ENCODE measurements around the gene PPT2.

The PPT2 gene

DNA sequence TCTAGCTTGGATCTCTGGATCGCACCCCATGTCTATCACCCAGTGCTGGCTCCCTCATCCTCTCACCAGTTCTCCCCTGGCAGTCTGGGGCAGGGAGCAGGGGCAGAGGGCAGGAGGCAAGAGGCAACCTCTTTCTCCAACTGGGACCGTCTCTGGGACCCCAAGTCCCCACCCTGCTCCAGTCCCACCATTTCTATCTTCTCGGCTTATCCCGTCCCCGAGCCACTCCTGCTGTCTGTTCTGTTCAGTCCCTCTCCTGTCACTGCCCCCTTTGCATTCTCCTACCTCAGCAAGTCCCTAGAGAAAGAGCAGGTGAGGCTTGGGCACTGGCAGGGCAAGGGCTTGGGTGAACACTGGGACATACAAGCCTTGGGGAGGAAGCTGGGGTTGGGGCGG is 44.2 kb upstream of the PPT2 start:
- in situ Hi-C loops (cut with MboI; ENCODE audit: low sequenced_read_pairs, unreplicated experiment): no loop called here
- TF ChIP-seq, protein P1, sequence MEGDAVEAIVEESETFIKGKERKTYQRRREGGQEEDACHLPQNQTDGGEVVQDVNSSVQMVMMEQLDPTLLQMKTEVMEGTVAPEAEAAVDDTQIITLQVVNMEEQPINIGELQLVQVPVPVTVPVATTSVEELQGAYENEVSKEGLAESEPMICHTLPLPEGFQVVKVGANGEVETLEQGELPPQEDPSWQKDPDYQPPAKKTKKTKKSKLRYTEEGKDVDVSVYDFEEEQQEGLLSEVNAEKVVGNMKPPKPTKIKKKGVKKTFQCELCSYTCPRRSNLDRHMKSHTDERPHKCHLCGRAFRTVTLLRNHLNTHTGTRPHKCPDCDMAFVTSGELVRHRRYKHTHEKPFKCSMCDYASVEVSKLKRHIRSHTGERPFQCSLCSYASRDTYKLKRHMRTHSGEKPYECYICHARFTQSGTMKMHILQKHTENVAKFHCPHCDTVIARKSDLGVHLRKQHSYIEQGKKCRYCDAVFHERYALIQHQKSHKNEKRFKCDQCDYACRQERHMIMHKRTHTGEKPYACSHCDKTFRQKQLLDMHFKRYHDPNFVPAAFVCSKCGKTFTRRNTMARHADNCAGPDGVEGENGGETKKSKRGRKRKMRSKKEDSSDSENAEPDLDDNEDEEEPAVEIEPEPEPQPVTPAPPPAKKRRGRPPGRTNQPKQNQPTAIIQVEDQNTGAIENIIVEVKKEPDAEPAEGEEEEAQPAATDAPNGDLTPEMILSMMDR (IDR thresholded peaks at IDR 0.05; ENCODE audit: borderline replicate concordance, control extremely low read depth, extremely low read depth, insufficient read depth, missing control alignments): no peak

DNA sequence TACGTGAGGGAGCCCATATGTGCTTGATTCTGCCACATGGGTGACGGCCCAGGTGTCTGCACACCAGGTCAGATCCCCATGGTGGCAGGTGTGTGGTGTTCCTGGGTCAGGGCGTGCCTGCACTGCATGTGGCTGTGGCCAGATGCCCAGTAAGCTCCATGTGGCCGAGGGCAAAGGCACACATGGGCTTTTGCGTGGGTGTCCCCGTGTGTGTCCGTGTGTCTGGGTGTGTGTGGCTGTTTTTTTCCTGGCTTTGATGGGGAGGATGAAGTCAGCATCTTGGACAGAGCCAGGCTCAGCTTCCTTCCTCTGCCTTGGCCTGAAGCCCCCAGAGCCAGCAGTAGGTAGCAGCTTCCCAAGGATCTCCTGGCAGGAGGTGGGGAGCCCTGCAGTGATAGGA is 43.3 kb upstream of the PPT2 start:
- in situ Hi-C loops (cut with MboI; ENCODE audit: low sequenced_read_pairs, unreplicated experiment): no loop called here
- TF ChIP-seq, protein P1 (IDR thresholded peaks at IDR 0.05; ENCODE audit: borderline replicate concordance, control extremely low read depth, extremely low read depth, insufficient read depth, missing control alignments): no peak

More for the DNA sequence above, 44.2 kb upstream of the PPT2 start:
- DNase-seq (ENCODE audit: low spot score): no peak

DNA sequence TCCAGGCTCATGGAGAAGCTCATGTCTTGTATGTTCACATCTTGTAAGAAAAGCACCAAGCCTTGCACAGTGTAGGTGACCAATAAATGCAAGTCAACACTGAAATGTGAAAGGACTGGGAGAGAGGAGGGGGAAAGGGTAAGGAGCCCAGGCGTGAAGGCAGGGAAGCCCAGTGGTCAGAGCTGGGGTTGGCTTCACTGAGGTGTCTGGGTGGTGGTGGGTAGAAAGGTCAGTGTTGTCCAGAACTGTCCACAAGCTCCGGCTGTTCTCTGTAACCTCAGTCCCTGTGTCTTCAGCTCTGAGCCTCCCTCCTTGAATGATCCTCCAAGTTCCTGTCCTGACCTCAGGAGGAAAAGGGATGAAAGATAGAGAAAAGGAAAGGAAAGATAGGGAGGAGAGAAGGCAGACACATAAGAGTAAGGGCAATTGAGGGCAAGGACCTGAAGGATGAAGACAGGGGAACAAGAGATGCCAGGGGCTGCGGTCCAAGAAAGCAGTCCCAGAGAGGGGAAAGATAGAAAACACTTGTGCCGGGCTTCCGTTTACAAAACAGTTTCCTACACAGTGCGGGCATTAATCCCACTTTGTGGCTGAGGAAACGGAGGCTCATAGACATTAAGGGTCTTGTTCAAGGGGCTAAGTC is 42.4 kb upstream of the PPT2 start:
- in situ Hi-C loops (cut with MboI; ENCODE audit: low sequenced_read_pairs, unreplicated experiment): no loop called here
- TF ChIP-seq, protein P1 (IDR thresholded peaks at IDR 0.05; ENCODE audit: borderline replicate concordance, control extremely low read depth, extremely low read depth, insufficient read depth, missing control alignments): no peak
- no peak for DNase-seq (ENCODE audit: low spot score)

More for the DNA sequence above, 43.3 kb upstream of the PPT2 start:
- no peak for DNase-seq (ENCODE audit: low spot score)

DNA sequence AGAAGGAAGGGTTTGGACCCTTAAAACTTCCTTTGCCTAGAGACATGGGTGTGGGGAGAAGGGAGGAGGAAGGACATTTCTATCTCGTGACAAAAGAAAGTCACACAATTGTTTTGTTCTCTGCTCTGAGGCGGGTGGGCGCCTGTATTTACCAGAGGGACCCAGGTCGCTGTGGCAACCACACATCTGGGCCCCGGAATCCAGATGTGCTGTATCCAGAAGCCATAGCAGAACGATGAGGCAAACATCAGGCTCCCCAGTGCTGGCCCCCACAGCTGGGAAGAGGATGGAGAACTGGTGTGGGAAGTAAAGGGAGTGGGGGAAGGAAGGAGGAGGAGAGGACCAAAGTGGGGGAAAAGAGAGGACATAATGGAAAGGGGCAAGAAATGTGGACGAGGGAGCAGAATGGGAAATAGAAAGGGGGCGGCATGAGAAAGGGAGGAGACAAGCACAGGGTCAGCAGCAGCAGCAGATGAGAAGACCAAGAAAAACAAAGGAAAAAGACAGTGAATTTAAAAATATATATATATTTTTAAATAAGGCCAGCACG is 41.4 kb upstream of the PPT2 start:
- TF ChIP-seq, protein P1 (IDR thresholded peaks at IDR 0.05; ENCODE audit: borderline replicate concordance, control extremely low read depth, extremely low read depth, insufficient read depth, missing control alignments): no peak
- in situ Hi-C loops (cut with MboI; ENCODE audit: low sequenced_read_pairs, unreplicated experiment): no loop called here
- no peak for DNase-seq (ENCODE audit: low spot score)

DNA sequence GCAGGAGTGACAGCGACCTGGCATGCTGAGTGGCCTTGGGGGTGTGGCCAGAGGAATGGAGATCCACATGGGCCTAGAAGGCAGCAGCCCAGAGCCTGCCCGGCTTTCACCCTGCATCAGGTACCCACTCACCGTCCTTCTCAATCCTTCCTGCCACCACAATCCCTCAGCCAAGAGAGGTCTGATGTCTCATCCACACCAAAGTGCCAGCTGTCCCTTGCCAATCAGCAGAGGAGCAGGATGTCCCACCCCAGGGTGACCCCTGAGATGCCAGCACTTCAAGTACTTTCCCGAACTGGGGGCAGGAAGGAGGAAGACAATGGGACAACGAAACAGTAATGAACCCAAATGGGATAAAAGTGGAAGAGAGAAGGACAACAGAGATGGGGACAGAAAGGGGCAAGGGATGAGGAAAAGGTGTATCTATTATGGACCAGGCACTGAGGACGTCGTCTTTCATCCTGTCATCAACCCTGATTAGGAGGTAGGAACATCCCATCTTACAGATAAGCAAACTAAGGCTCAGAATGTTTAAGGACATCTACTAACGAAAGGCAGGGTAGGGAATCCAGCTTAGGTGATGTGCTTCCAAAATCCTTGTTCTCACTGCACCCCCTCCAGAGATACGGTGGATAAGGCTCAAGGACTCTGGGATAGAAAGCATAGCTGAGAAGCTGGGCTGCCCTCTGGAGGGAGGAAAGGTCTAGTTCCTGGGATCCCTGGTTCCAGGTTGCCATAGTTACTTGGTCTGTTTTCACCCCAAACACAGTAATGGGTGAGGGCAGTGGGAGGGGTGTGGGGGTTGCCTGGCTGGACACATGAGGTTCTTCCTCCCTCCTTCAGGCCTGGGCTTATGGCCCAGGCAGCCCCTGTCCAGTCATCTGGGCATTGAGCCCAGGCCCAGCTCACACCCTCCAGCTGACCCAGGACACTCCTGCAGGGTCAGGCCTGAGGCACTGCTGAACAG is 40.3 kb upstream of the PPT2 start:
- in situ Hi-C loops (cut with MboI; ENCODE audit: low sequenced_read_pairs, unreplicated experiment): no loop called here
- DNase-seq (ENCODE audit: low spot score): no peak
- TF ChIP-seq, protein P1 (IDR thresholded peaks at IDR 0.05; ENCODE audit: borderline replicate concordance, control extremely low read depth, extremely low read depth, insufficient read depth, missing control alignments): no peak

DNA sequence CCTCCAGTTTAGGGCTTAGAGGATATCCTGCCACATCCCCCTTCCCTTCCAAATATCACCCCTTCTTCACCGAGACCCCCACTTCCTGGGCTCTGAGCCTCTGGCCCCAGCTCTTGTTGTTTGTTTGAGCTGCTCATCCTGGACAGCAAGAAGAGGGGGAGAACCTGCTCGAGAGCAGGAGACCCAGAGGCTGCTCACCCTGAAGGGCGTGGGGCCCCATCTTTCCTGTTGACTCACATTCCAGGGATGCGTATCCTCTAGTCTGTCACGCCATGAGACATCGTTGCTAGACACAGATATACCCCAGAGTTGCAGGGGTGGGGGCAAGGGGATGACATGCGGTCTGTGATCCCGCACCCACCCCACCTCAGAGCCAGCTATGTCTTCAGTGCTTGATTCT is 39.1 kb upstream of the PPT2 start:
- TF ChIP-seq, protein P1 (IDR thresholded peaks at IDR 0.05; ENCODE audit: borderline replicate concordance, control extremely low read depth, extremely low read depth, insufficient read depth, missing control alignments): no peak
- in situ Hi-C loops (cut with MboI; ENCODE audit: low sequenced_read_pairs, unreplicated experiment): no loop called here

More for the DNA sequence above, 39.1 kb upstream of the PPT2 start:
- DNase-seq (ENCODE audit: low spot score): no peak

All from GM13976 (cell line).